ENCODE measurements around the gene CC2D2A.

CC2D2A gene

DNA sequence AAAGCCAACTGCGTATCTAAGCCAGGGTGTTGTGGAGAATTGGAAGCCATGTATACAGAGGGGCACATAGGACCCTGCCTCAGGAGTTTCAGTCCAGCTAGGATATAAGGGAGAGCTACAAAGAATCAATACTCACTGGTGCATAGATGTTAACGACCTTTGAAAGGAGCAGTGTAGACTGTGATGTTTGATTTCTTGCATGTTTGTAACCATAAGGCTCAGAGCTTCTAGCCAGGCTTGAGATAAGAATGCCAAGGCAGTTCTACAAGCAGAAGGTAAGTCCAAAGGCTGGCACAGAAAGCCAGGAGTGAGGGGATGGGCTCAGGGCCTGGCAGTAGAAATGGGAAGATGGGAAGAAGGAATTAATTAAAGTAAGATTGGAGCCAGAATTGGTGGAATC lies 75.7 kb downstream of the CC2D2A start:
- TF ChIP-seq, protein P1, sequence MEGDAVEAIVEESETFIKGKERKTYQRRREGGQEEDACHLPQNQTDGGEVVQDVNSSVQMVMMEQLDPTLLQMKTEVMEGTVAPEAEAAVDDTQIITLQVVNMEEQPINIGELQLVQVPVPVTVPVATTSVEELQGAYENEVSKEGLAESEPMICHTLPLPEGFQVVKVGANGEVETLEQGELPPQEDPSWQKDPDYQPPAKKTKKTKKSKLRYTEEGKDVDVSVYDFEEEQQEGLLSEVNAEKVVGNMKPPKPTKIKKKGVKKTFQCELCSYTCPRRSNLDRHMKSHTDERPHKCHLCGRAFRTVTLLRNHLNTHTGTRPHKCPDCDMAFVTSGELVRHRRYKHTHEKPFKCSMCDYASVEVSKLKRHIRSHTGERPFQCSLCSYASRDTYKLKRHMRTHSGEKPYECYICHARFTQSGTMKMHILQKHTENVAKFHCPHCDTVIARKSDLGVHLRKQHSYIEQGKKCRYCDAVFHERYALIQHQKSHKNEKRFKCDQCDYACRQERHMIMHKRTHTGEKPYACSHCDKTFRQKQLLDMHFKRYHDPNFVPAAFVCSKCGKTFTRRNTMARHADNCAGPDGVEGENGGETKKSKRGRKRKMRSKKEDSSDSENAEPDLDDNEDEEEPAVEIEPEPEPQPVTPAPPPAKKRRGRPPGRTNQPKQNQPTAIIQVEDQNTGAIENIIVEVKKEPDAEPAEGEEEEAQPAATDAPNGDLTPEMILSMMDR (IDR thresholded peaks at IDR 0.05; ENCODE audit: insufficient read depth, low read length) = no peak
- no peak for TF ChIP-seq GABPA (IDR thresholded peaks at IDR 0.05; ENCODE audit: low read depth)
- TF ChIP-seq REST (IDR thresholded peaks at IDR 0.05; ENCODE audit: insufficient replicate concordance, low read depth) = no peak
- no peak for TF ChIP-seq SPI1 (IDR thresholded peaks at IDR 0.05; ENCODE audit: borderline replicate concordance, low read depth)
- TF ChIP-seq POLR2AphosphoS5 (IDR thresholded peaks at IDR 0.05; ENCODE audit: low read depth) = no peak
- no peak for DNase-seq (ENCODE audit: low read depth in 1 of 2, low spot score in 1 of 2)
- Histone ChIP-seq H3K27ac (replicated peaks) (no peak overlapping the region), H3K27me3 (ENCODE audit: insufficient read depth, poor library complexity, severe bottlenecking) (no peaks in the 10 kb centered on the region), H3K4me3 (replicated peaks; ENCODE audit: insufficient read depth, low read length) (no peak overlapping the region)

DNA sequence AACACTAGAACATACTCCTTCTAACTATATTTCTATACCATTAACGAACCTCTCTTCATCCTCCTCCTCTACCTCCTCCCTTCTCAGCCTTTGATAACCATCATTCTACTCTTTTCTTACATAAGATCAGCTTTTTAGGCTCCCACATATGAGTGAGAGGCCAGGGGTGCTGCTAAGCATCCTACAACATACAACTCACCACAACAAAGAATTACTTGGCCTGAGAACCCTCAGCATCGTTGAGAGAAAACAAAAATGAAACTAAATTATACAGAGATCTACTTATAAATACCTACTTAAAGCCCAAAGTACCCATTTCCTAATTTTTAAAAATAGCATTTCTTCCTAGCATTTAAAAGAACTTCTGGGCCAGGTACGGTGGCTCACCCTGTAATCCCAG lies 77.7 kb downstream of the CC2D2A start:
- no peak overlapping the region for H3K27ac ChIP-seq (replicated peaks)
- DNase-seq (ENCODE audit: low read depth in 1 of 2, low spot score in 1 of 2) = no peak
- H3K4me3 ChIP-seq (replicated peaks; ENCODE audit: insufficient read depth, low read length) = no peak overlapping the region
- no peaks in the 10 kb centered on the region for H3K27me3 ChIP-seq (ENCODE audit: insufficient read depth, poor library complexity, severe bottlenecking)
- TF ChIP-seq, protein P1 (IDR thresholded peaks at IDR 0.05; ENCODE audit: insufficient read depth, low read length) = no peak
- TF ChIP-seq REST (IDR thresholded peaks at IDR 0.05; ENCODE audit: insufficient replicate concordance, low read depth) = no peak
- TF ChIP-seq SPI1 (IDR thresholded peaks at IDR 0.05; ENCODE audit: borderline replicate concordance, low read depth) = no peak
- TF ChIP-seq POLR2AphosphoS5 (IDR thresholded peaks at IDR 0.05; ENCODE audit: low read depth) = no peak
- no peak for TF ChIP-seq GABPA (IDR thresholded peaks at IDR 0.05; ENCODE audit: low read depth)

DNA sequence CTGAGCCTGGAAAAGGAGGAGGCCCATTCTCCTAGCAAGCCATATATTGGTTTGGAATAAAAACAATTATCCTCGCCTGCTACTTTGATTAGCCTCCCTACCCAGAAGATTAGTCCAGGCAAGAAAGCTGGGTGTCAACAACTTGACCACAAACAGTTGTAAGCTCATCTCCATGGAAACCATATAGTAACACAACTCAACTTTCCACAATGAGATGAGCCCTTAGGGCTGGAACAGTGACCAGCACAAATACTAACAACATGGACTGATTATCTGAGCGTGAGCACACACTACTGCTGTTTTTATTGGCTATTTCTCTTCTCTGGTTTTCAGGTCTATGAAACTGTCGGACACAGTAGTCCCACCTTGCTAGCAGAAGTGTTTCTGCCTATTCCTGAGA lies 80.8 kb downstream of the CC2D2A start:
- TF ChIP-seq GABPA (IDR thresholded peaks at IDR 0.05; ENCODE audit: low read depth) (no peak), POLR2AphosphoS5 (IDR thresholded peaks at IDR 0.05; ENCODE audit: low read depth) (no peak), SPI1 (IDR thresholded peaks at IDR 0.05; ENCODE audit: borderline replicate concordance, low read depth) (no peak), REST (IDR thresholded peaks at IDR 0.05; ENCODE audit: insufficient replicate concordance, low read depth) (no peak)
- TF ChIP-seq, protein P1 (IDR thresholded peaks at IDR 0.05; ENCODE audit: insufficient read depth, low read length) = no peak
- no peak for DNase-seq (ENCODE audit: low read depth in 1 of 2, low spot score in 1 of 2)
- no peak overlapping the region for H3K27ac ChIP-seq (replicated peaks)
- no peak overlapping the region for H3K4me3 ChIP-seq (replicated peaks; ENCODE audit: insufficient read depth, low read length)
- no peaks in the 10 kb centered on the region for H3K27me3 ChIP-seq (ENCODE audit: insufficient read depth, poor library complexity, severe bottlenecking)

Data from HL-60 (cell line).